Rectal smooth muscle tissue (tissue), 1 donor: Measurements from ENCODE around the gene NHEJ1.

Experiments
- H3K27ac ChIP-seq: one replicate; pipeline ENCODE4 v1.7.0; 2013; ENCODE audit warnings: low read depth, low read length, inconsistent platforms
- H3K27me3 ChIP-seq: one replicate; pipeline ENCODE4 v1.7.0; 2013; ENCODE audit warnings: low read length; ENCODE audit not compliant: control insufficient read depth, insufficient read depth
- H3K36me3 ChIP-seq: one replicate; pipeline ENCODE4 v1.7.0; 2013; ENCODE audit warnings: low read length; ENCODE audit not compliant: control insufficient read depth, insufficient read depth
- H3K4me1 ChIP-seq: one replicate; pipeline ENCODE4 v1.7.0; 2013; ENCODE audit warnings: low read length; ENCODE audit not compliant: control insufficient read depth, insufficient read depth
- H3K4me3 ChIP-seq: one replicate; pipeline ENCODE4 v1.7.0; 2013; ENCODE audit warnings: low read length
- H3K9ac ChIP-seq: one replicate; pipeline ENCODE4 v1.7.0; 2013; ENCODE audit warnings: low read length

The NHEJ1 gene

DNA sequence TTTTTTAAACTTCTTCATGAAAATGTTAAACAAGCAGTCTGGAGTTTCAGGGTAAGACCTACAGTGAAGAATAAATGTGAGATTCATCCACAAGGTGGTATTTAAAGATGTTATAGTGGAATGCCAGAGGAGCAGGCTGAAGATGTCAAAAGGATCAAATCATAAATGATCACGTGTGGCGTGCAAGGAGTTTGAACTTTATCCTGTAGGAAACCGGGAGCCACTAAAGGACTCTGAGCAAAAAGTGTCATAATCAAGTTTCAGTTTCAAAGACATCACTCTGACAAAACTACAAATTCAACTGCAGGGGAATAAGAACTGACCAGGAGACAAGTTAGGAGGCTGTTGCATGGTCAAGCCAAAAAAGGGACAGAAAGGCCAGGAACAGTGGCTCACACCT is 19.9 kb downstream of the NHEJ1 start:
- no peak overlapping the region for H3K9ac ChIP-seq
- H3K27me3 ChIP-seq: no peaks in the 10 kb centered on the region
- H3K27ac ChIP-seq: no peak overlapping the region
- no peak overlapping the region for H3K4me3 ChIP-seq
- peaks cover 9% of the 10 kb centered on the region for H3K36me3 ChIP-seq
- H3K4me1 ChIP-seq: no peaks in the 10 kb centered on the region

DNA sequence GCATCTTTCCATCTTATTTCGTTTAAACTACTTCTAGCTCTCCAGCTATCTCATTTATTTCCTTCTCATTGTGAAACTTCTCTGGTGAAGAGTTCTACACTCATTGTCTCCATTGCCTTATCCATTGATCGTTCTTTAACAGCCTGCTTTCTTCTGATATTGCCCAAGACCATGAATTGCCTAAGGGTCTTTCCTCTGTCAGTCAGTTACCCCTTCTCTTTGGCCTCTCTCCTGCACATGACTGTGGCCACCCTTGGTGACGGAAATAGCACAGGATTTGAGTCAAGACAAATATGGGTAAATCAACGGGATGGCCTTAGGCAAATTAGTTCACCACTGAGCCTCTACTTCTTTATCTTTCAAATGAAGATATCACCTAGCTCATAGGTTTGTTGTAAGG is 26.6 kb downstream of the NHEJ1 start:
- H3K27me3 ChIP-seq: no peaks in the 10 kb centered on the region
- H3K4me3 ChIP-seq: no peak overlapping the region
- no peak overlapping the region for H3K9ac ChIP-seq
- H3K4me1 ChIP-seq: no peaks in the 10 kb centered on the region
- H3K27ac ChIP-seq: no peak overlapping the region
- peaks cover 2% of the 10 kb centered on the region for H3K36me3 ChIP-seq

DNA sequence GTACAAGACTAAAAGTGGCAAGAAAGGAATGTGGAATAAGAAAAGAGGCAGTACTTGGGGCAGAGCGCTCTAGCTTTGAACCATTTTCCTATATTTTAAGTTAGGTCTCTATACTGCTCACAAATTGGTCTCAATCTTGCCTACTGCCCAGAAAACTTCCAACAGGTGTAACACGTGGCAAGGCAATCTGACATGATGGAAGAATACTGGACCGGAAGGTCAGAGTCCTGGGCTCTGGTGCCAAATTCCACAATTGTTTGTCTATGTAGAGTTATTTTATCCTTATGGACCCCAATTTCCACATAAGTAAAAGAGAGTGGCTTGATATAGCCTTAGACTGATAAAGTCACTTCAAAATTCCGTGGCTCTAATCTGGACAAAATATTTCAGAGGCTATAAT is 28.9 kb downstream of the NHEJ1 start:
- Histone ChIP-seq H3K9ac (no peak overlapping the region), H3K27me3 (no peaks in the 10 kb centered on the region), H3K4me3 (no peak overlapping the region), H3K36me3 (peaks cover 2% of the 10 kb centered on the region), H3K4me1 (no peaks in the 10 kb centered on the region), H3K27ac (no peak overlapping the region)

DNA sequence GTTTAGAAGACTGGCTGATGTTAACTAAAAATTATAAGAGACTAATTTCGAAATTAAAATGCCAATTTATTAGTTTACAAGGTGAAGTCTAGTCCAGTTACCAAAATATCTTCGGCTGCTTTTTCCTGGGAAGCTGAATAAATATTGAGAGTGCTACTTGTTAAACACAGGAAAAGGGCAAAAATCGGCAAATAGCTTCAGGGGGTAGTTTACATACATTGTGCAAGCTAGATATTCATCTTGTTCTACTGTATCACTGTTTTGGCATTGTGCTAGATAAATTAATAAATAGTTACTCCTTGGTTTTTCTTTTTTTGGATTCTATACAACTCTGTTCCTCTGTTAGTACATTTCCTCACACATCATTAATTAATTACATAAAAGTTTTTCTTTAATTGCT is 29.3 kb downstream of the NHEJ1 start:
- Histone ChIP-seq H3K27me3 (no peaks in the 10 kb centered on the region), H3K4me1 (no peaks in the 10 kb centered on the region), H3K27ac (no peak overlapping the region), H3K4me3 (no peak overlapping the region), H3K36me3 (peaks cover 2% of the 10 kb centered on the region), H3K9ac (no peak overlapping the region)

DNA sequence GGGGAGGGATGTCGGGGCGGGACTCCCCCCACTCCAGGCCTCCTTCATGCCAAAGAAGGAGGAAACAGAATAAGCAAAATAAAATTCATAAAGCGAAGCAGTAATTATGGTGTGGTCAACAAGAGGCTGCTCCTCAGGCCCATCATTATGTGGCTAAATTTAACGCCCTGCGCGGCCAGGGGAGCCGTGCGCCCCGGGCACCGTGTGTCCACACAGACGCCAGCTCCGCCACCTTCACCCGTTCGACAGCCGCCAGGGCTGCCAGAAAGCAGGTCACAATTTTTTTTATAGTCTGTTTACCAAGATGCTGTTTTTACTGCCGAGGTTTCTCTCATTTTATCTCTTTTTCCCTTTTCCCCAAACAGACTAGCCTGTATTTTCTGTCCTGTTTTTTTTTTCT is 31.0 kb downstream of the NHEJ1 start:
- H3K4me1 ChIP-seq: no peaks in the 10 kb centered on the region
- H3K36me3 ChIP-seq: peaks cover 2% of the 10 kb centered on the region
- H3K27me3 ChIP-seq: no peaks in the 10 kb centered on the region
- no peak overlapping the region for H3K4me3 ChIP-seq
- no peak overlapping the region for H3K27ac ChIP-seq
- H3K9ac ChIP-seq: no peak overlapping the region

DNA sequence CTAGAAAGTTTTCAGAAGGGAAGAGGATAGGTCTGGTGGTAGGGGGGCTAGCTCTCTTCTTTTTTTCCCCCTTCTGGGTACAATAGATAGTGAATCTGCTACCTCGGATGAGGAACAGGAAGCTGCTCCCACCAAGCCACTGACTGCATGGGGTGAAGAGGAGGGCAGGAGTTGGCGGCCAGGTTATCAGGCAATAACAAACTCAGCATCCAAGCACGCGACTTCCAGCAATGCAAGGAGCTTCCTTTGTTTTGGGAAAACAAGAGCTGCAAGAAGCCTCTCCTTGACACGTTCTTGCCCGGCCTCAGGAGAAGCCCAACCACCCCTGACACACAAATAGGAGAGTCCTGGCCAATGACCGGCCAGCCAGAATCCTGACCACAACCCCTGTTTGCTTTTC is 32.2 kb downstream of the NHEJ1 start:
- Histone ChIP-seq H3K9ac (no peak overlapping the region), H3K4me1 (no peaks in the 10 kb centered on the region), H3K4me3 (no peak overlapping the region), H3K27ac (no peak overlapping the region), H3K36me3 (peaks cover 2% of the 10 kb centered on the region), H3K27me3 (no peaks in the 10 kb centered on the region)

DNA sequence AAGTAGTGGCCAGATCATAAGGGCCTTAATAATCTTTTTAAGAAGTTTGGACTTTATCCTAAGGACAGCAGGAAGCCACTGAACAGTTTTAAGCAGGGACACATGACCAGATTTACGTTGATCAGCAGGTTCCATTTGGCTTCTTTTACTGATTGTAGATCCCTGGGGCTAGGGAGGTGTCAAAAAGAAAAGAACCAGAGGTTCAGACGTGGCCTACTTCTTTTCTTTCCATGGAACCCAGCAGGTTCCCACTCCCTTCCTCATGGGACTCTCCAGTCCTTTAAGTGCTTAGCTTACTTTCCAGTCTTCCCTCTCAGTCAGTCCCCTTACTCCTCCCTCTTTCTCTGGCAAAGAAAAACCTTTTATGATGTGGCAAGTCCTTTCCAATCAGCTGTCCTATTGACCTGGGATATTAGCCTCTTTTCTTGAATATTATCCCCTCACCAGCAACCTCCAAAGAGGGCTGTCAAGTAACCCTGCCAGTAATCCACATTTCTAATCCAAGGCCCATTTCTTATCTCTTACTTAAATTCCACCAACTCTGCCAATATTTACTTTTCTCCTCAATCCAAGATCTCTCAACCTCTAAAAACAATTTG is 33.5 kb downstream of the NHEJ1 start:
- H3K27ac ChIP-seq: no peak overlapping the region
- H3K36me3 ChIP-seq: peaks cover 2% of the 10 kb centered on the region
- no peak overlapping the region for H3K4me3 ChIP-seq
- H3K4me1 ChIP-seq: no peaks in the 10 kb centered on the region
- no peaks in the 10 kb centered on the region for H3K27me3 ChIP-seq
- no peak overlapping the region for H3K9ac ChIP-seq

DNA sequence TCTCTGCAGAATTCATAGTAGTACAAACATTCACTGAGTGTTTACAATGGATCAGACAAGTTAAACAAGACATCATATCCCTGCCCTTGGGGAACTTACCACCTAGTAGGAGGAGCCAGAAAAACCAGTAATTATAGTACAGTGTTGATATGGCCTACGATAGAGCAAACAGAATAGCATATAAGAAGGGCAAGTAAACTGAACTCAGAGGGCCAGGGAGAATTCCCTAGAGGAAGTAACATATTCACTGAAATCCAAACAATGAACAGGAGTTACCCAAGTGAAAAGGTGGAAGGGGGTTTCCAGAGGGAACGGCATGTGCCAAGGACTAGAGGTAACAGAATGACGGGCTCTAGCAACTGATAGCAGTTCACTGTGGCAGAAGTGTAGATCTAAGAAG is 34.1 kb downstream of the NHEJ1 start:
- Histone ChIP-seq H3K36me3 (peaks cover 2% of the 10 kb centered on the region), H3K4me3 (no peak overlapping the region), H3K9ac (no peak overlapping the region), H3K4me1 (no peaks in the 10 kb centered on the region), H3K27ac (no peak overlapping the region), H3K27me3 (no peaks in the 10 kb centered on the region)

DNA sequence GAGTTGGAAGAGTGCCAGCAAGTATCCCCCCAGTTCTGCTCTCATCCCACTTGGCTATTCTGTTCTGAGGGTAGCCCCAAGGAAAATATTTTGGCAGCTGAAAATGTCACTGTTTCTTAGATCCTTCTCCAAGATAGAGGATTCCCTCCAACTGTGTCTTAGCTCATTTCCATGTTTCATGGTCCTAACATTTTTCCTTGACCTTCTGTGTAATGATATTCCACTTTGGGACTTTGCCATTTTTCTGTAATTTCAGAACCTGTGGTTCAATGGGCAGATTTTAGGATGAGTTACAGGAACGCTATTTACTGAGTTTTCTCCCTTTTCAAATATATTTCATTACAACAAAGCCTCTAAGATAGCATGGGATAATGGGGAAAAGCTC is 34.7 kb downstream of the NHEJ1 start:
- no peaks in the 10 kb centered on the region for H3K27me3 ChIP-seq
- H3K4me3 ChIP-seq: no peak overlapping the region
- H3K27ac ChIP-seq: no peak overlapping the region
- peaks cover 2% of the 10 kb centered on the region for H3K36me3 ChIP-seq
- H3K9ac ChIP-seq: no peak overlapping the region
- no peaks in the 10 kb centered on the region for H3K4me1 ChIP-seq

DNA sequence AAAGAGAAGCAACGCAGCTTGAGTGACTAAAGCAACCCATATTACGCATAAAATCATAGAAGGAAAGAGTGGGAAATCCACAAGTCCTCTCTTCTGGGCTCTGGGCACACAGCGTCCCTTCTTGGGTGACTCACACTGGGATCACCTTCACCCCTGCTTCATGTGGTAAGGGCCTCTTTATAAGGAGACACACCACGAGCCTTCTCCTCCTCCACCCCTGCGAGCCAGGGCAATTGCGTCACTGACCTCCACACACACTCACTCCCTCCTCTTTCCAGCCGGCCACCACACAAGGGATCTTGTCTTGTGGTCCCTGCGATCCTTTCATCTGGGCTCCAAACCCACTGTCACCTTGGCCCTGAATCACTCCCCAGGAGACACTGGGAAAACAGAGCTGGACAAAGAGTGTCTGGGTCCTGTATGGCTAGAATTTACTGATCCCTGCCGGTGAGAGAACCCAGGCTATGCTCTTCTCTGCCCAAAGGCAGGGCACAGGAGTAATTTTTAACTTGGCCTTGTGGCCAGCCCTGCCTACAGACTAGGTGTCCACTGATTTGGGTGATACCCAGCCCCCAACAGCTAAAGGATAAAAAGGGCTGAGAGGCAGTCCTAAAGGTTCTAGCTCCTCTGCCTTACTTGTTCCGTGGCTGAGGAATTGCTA is 35.3 kb downstream of the NHEJ1 start:
- no peaks in the 10 kb centered on the region for H3K4me1 ChIP-seq
- no peak overlapping the region for H3K9ac ChIP-seq

DNA sequence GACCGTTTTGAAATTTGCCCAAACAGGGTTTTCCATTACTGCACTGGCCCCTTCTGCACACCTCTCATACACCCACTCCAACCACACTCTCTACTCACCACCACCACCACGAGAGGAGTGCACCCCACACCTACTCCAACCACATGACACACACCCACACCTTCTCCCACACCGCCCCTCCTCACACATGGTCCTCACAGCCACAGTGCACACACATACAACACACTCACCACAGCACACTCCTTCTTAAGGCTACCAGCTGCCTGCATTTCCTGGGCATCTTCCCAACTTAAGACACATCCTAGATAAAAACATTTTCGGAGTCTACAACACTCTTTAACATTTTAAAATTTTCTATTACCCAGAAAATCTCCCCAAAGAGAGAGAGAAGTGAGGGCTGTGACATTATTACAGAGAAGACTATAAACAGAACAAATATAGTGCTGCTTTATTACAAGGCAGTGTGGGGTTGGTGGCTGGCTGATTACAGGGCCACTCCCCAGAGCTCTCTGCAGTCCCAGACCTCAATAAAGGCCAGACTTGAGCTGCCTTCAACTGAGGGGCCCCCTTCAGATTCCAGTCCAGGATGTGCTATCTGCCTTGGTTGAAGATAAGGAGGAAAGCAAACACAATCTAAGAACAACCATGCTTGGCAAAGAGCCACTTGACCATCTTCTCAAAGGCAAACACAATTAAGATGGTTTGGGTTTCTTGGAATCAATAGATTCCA is 36.1 kb downstream of the NHEJ1 start:
- Histone ChIP-seq H3K36me3 (peaks cover under 1% of the 10 kb centered on the region), H3K4me1 (no peaks in the 10 kb centered on the region), H3K27ac (no peak overlapping the region), H3K9ac (no peak overlapping the region), H3K27me3 (no peaks in the 10 kb centered on the region), H3K4me3 (peak overlapping the region; percentile 38)

More for the DNA sequence above, 35.3 kb downstream of the NHEJ1 start:
- H3K36me3 ChIP-seq: peaks cover 2% of the 10 kb centered on the region
- H3K27ac ChIP-seq: no peak overlapping the region
- H3K4me3 ChIP-seq: no peak overlapping the region
- no peaks in the 10 kb centered on the region for H3K27me3 ChIP-seq

DNA sequence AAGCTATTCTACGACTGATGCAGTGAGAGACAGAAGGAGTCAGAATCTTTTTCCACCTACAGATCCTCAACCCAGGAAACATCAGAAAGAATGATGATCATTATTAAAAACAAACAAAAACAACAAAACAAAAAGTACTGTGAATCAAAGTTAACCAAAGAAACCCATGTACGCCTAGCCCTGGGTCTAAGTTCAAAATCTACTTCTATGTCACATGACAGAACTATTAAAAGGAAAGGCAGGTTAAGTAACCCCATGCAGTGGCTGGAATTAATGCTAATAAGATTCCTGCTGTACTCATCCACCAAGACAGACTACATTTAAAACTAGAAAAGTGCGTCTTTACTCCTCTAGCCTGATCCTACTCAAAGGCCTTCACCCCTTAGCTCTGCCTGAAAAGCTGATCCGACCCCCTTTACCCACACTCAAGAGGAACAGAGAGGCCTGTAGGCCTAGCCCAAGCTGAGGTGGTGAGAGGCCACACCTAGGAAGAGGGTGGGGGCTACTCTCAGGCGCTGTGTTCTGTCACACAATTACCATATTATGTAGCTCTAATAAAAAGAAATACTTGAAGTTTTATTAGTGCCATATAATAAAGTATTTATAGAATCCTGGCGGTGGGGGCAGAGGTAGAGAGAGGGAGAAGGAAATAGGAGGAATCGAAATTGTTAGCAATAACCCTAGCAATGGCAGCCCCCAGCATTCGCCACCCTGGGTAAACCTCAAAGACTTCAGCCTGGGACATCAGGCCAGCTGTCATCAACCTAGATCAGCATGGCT is 37.1 kb downstream of the NHEJ1 start:
- Histone ChIP-seq H3K27ac (no peak overlapping the region), H3K27me3 (no peaks in the 10 kb centered on the region), H3K4me3 (no peak overlapping the region), H3K4me1 (no peaks in the 10 kb centered on the region), H3K36me3 (no peaks in the 10 kb centered on the region), H3K9ac (no peak overlapping the region)
